HG03520 (cell line): ENCODE results near the gene SLC25A18.
A peak's percentile ranks its signal among the peaks of the same experiment; 100 is the strongest.
"Not testable (repeated sequence)": the region's sequence is repeated elsewhere in the genome, so short reads cannot be mapped to it uniquely, and the experiment has no call there.

ENCODE experiments used
- ATAC-seq: cut with Tn5 transposase; IDR thresholded peaks from one replicate; pipeline ENCODE4 v1.9.1; 2021; ENCODE audit warnings: mild to moderate bottlenecking, moderate library complexity; ENCODE audit not compliant: unreplicated experiment

Gene SLC25A18

DNA sequence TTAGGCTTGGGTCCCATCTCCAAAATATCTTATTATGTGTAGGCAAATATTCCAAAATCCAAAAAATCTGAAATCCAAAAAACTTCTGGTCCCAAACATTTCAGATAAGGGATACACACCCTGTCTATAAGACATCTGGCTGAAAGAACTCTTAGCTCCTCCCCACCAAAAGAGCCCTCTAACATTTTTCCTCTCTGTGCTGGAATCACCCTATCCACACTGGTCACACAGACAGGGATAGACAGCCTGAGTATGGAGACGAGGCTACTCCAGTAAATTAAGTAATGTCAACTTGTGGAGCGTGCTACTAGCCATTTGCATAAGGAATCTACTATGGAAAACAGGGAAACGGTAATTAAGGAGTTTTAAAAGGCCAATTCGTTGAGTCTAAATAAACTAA is 40.4 kb downstream of the SLC25A18 start:
- no peak for ATAC-seq

DNA sequence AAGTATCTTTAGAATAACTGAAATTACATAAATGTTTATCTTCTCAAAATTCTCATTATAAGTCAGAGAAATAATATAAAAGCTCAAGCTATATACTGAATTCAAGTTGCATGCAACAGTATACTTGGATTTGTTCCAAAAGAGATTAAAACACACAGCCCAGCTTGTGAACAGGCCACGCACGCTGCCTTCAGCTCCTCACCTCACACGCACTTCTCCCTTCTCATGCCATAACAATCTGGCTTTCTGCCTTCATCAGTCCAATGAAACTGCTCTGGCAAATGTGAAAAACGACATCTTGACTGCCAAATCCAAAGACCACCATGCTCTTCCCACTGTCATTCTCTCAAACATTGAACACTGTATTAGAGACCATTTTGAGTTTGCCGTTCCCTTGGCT is 43.2 kb downstream of the SLC25A18 start:
- ATAC-seq: no peak

DNA sequence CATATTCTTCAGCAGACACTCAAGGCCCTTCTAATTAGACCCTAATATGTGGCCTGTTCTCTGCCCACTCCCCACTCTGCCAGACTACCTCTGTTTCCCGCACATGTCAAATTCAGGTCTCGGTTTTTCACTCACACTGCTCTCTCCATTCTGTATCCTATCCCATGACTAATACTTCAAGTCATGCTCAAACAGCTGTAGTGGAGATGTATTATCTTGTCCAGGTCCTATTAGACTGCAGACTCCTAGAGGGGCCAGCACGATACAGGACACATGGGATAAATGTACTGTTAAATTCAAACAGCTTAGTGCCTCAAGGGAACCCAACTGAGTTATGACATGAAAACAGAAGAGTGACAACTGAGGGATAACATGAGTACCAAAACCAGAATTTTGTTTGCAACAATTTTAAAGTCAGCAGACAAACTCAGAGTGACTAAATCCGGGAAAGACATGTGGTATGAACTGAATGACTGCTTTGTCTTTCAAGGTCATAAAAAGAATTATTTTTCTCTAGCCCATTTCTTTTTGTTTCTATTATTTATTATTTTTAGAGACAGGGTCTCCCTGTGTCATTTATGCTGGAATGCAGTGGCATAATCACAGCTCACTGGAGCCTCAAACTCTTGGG is 44.7 kb downstream of the SLC25A18 start:
- ATAC-seq: no peak

DNA sequence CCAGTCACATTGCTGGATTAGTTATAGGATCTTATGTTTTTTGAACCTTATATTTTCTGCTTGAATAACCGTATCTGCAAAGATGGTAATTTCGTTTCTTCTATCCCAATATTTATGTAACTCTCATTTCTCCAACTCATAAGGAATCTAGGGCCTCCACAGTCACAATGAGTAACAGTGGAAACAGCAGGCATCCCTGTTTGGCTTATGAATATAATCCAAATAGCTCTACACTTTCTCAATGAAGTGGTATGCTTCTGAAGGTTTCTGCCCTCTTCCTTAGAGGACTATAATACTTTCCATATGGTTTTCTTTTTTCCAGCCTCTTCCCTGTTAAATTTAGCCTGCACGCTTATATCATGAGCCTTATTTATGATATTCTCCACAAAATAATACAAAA is 48.8 kb downstream of the SLC25A18 start:
- no peak for ATAC-seq

DNA sequence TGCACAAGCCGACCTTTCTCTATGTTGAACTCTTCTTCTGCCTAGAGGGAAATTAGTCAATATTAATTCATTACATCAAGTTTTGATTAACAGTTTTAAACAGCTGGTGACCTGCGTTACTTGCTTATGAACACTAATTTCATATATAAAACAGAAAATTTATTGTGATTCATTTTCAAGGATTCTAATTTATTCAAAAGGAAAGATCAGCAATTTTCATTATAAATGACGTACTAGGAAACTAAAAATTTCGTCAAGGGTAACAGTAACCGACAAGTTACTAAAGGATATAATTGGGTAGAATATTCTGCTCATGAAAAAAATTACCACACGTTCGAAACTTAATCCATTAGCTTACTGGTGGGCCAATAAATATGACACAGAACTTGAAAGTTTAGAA is 50.0 kb downstream of the SLC25A18 start:
- no peak for ATAC-seq

DNA sequence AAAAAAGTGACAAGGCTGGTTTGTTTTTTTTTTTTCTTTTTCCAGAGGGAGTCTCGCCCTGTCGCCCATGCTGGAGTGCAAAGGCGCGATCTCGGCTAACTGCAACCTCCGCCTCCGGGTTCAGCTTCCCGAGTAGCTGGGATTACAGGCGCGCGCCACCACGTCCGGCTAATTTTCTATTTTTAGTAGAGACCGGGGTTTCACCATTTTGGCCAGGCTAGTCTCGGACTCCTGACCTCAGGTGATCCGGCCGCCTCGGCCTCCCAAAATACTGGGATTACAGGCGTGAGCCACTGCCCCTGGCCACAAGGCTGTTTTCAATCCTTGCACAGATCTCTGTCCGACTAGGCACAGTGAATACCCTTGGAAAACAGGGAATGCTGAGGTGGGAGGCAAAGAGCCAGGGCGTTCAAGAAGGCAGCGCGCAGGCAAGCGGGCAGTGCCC is 64.7 kb downstream of the SLC25A18 start:
- no peak for ATAC-seq

DNA sequence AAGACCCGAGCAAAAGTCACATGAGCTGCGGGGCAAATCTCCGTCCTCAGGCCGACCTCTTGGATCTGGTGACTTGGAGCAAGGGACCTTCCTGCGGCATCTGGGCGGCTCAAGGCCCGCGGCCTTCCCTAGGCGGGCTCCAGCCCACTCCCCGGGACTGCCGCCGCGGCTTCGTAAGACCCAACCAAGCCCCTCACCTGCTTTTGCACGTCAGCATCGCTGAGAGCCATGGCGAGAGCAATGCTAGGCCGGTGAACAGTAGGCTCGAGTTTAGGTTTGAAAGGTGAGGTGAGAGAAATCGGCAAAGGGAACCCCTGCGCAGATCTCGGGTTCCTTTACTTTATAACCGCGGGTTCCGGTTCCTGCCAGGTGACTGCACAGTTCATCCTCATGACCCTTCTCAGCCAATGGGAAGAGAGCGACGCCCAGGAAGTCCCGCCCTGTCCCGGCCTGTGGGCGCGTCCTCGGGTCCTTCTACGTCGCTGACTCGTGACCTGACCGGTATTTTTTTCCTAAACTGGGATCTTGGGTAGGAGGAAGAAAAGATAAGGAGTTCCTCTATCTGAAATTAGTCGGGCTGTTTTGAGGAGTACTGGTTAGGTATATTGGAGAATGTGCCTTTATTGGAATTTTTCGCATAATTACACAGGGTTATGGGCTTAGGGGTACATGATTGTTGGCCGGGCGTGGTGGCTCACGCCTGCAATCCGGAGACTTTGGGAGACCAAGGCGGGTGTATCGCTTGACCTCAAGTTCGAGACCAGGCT is 65.3 kb downstream of the SLC25A18 start, which contains the start of gene ATP6V1E1:
Gene ATP6V1E1 (minus strand): TSS at position 344 of the 767 bp plus-strand sequence. CDS start 114 bp downstream, at position 230.
- ATAC-seq: peak; percentile 98

DNA sequence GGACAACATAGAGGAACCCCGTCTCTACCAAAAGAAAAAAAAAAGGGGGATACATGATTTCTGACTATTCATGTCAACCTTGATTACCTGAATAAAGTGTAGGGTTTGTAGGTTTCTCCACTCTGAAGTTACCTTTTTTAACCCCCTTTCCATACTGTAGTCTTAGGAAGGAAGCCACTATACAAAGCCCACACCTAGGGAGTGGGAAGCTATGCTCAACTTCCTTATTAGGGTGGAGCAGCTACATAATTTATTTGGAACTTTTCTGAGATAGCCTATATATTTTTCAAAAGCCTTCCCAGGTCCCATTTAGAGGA is 65.8 kb downstream of the SLC25A18 start:
- no peak for ATAC-seq

DNA sequence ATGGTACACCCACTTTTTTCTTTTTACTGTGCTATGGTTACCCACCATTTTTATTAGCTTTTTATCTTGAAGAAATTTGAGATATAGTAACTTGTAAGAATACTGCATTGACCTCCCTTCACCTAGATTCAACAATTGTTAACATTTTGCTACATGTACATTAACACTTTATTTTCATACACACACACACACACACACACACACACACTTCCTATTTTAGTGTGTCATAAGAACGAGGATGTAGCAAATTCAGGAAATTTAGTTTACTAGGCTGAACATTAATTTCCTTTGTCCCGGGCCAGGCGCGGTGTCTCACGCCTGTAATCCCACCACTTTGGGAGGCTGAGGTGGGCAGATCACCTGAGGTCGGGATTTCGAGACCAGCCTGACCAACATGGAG is 66.3 kb downstream of the SLC25A18 start:
- ATAC-seq: no peak

DNA sequence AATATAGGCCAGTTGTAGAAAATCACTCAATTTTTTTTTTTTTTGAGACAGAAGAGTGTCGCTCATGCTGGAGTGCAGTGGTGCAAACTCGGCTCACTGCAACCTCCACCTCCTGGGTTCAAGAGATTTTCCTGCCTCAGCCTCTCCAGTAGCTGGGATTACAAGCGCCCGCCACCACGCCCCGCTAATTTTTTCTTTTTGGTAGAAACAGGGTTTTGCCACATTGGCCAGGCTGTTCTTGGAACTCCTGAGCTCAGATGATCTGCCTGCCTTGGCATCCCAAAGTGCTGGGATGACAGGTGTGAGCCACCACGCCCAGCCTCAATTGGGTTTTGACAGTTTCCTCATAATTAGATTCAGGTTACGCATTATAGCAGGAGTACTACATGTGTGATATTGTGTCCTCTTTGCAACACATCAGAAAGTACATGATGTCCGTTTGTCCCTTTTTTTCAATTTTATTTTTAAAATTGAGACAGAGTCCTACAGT is 67.8 kb downstream of the SLC25A18 start:
- ATAC-seq: no peak

DNA sequence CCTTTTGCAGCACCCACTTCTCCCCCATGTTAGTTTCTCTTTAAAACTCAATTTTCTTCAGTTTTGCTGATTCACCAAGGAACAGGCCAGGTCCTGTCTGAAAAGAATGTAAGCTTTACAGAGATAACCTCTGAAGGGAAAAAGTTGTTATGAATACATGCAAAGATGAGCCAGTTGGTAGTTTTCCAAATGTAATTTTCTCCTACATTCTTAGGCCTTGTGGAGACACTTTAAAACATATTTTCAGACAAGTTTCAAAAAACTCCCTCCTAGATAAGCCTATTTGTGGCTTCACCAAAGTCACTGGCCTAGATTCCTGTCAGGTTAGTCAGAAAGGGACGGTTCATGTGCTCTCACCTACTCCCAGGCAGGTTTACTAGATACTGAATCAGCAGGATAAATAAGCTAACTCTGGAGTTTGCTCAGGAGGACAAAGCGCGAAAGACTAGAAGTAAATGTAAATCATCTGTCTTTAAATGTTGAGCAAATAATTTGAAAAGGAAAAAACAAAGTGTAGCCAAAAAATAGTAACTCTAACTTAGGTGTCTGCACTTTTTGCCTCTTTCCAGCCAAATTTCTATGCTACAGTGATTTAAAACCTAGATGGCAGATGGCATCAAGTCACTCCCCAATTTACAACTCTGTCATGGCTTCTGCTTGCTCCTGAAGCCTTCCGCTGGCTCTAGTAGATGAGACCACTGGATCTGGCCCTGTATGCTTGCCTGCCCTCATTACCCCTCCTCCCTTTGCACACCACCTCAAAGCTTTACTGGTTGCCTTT is 70.1 kb downstream of the SLC25A18 start:
- ATAC-seq: no peak

DNA sequence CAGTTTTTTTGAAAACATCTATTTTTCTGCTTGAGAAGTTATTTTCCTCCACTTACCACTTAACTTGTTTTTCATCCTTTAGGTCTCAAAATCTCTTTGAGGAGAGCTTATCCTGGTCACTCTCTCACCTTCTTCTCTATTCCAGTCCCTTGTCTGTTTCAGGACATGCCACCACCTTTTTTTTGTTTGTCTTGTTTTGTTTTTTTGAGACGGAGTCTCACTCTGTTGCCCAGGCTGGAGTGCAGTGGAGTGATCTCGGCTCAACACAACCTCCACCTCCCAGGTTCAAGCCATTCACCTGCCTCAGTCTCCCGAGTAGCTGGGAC is 70.7 kb downstream of the SLC25A18 start:
- ATAC-seq: no peak

DNA sequence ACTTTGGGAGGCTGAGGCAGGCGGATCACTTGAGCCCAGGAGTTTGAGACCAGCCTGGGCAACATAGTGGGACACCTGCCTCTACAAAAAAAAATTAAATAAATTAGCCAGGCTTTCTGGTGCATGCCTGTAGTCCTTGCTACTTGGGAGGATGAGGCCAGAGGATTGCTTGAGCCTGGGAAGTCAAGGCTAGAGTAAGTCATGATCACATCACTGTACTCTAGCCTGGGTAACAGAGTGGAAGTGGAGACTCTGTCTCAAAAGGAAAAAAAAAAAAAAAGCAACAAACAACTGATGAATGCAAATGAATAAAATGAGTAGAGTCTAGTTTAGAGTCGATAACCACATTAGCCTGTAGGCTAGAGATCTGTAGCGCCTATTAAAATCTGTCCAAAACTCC is 71.4 kb downstream of the SLC25A18 start:
- ATAC-seq: no peak

DNA sequence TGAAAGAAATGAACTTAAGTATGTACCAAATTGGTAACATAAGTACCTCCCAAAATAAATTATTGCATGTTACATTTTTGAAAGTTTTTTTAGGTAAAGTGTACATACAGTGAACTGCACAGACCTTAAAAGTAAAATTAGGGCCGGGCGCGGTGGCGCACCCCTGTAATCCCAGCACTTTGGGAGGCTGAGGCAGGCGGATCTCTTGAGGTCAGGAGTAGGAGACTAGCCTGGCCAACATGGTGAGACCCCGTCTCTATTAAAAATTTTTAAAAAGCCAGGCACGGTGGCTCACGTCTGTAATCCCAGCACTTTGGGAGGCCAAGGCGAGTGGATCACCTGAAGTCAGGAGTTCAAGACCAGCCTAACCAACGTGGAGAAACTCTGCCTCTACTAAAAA is 73.6 kb downstream of the SLC25A18 start:
- not testable (repeated sequence) for ATAC-seq

DNA sequence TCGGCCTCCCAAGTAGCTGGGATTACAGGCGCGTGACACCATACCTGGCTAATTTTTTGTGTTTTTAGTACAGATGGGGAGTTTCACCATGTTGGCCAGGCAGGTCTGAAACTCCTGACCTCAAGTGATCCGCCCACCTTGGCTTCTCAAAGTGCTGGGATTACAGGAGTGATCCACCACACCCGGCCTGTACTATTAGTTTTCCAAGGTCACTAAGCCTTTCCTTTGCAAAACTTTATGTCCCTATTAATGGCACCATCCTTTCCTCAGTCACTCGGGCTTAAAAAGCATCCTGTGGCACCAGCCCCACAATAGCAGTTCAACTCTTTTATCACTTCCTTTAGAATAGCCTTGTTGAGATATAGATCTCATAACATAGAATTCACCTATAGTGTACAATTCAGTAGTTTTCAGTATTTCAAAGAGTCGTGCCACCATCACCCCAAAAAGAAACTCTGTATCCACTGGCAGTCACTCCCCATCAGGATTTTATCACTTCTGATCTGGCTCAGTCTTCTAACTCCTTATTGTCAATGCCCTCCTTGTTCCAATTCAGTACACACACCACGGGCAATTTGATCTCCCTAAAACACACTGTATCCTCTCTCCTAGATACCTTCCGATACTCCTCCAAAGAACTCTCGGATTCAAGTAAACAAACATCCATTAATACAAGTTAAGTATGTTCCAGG is 74.3 kb downstream of the SLC25A18 start:
- ATAC-seq: no peak

DNA sequence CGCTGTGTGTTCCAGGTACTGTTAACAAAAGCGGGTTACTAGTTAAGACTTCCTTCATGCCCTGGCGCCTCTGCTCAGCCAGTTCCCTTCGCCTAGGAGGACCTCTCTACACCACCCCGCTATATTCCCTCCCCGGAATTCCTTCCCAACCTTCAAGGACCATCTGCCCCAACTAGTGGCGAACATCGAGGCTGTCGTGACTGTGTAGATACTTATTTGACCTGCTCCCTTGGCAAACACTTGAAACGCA is 74.8 kb downstream of the SLC25A18 start:
- peak; percentile 1 for ATAC-seq

DNA sequence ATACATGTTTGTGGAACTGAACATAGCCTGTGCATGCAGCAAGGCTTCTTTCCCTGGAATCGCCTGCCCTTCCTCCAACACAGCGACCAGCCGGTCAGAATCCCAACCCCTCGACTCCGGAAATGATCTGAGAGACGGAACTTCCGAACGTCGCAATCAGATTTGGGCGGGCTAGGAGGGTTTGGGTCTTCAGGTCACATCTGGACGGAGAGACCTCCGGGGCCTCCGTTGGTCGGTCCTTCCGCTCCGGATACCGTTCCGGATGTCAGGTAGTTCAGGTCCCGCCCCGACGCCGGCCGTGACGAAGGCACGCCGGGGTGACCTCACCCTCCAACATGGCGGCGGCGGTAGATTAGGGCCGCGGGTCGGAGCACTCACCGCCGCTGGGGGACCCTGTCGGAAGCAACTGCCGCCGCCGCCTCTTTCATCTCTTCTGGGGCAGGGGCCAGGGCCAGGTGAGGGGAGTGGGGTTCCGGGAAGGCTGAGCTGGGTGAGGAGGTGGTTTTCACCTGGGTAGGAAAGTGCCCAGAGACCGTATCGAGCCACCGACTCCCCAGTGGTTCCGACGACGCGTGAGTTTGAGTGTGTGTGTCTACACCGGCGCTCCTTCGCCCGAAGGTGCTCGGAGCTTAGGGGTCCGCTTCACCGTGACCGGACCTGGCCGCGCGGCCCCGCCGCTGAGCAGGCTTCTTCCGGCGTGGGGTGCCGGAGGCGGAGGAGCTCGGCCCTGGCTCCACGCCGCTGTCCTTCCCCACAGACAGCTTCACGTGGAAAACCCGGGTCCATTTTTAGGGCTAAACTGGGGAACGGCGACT is 75.3 kb downstream of the SLC25A18 start, which contains the start of gene BCL2L13:
Gene BCL2L13 (plus strand): TSS at position 326 of the 815 bp plus-strand sequence. CDS start 16,955 bp downstream, outside the sequence.
- peak; percentile 94 for ATAC-seq

DNA sequence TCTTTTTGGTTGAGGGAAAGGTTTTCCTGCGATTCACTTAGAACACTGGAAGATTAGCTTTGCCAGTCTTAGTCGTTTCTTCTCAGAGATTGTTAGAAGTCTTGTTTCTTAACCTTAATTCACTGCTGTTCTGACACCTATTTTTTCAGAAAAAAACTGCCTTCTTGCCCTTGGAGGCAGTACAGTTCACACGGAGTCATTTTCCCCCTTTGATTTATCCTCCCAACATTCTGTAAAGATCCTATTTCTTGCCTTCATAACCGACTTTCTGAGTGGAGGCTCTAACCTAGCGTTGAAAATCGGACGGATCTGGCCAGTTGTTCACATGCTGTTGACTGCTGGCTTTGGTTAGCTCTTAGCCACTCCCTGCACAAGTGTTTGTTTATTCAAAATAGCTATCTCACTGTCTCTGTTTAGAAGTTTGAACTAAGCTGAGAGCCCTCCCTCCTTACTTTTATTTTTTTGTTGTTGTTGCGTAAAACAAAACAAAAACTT is 76.0 kb downstream of the SLC25A18 start:
- no peak for ATAC-seq
